ENCODE measurements around the gene MORN5.

The MORN5 gene

GRCh38 chr9:122125509-122126330, 34.0 kb upstream of the MORN5 start:
- no peak for DNase-seq

GRCh38 chr9:122126331-122127261, 33.1 kb upstream of the MORN5 start:
- no peak for DNase-seq

GRCh38 chr9:122127396-122127798, 32.3 kb upstream of the MORN5 start:
- DNase-seq = no peak

- DNase-seq = no peak
Observed at GRCh38 chr9:122128007-122128968, 31.4 kb upstream of the MORN5 start.

- no peak for DNase-seq
Observed at GRCh38 chr9:122128969-122129343, 30.8 kb upstream of the MORN5 start.

- no peak for DNase-seq
Observed at GRCh38 chr9:122129969-122130368, 29.7 kb upstream of the MORN5 start.

GRCh38 chr9:122130837-122131236, 28.9 kb upstream of the MORN5 start:
- no peak for DNase-seq

GRCh38 chr9:122131401-122132001, 28.2 kb upstream of the MORN5 start:
- no peak for DNase-seq

- no peak for DNase-seq
Observed at GRCh38 chr9:122132539-122132938, 27.2 kb upstream of the MORN5 start.

GRCh38 chr9:122133263-122133983, 26.3 kb upstream of the MORN5 start:
- DNase-seq = peak; percentile 24

GRCh38 chr9:122133984-122134535, 25.6 kb upstream of the MORN5 start:
- DNase-seq = no peak

- no peak for DNase-seq
Observed at GRCh38 chr9:122134822-122135528, 24.7 kb upstream of the MORN5 start.

- no peak for DNase-seq
Observed at GRCh38 chr9:122135529-122135859, 24.2 kb upstream of the MORN5 start.

- no peak for DNase-seq
Observed at GRCh38 chr9:122138560-122139268, 21.0 kb upstream of the MORN5 start.

GRCh38 chr9:122140368-122141193, 19.1 kb upstream of the MORN5 start:
- DNase-seq = no peak

- DNase-seq = no peak
Observed at GRCh38 chr9:122141671-122142070, 18.0 kb upstream of the MORN5 start.

- DNase-seq = no peak
Observed at GRCh38 chr9:122143296-122143695, 16.4 kb upstream of the MORN5 start.

GRCh38 chr9:122143876-122144405, 15.8 kb upstream of the MORN5 start:
- no peak for DNase-seq

Measured in NCI-H2029 treated with DMSO at 0.1 percent for 48 hours (cell line).